ENCODE results near the gene ARFGEF2. TPM values are rescaled to one million over a fixed set of nuclear protein-coding genes. Genes with fewer than 3 reads are reported as not detected.

ARFGEF2 gene
- total and polyA plus RNA-seq, 2 of the 8 experiments (the other 6 are each of a cell fraction or from before 2014, with no cell fraction given): 8.1 to 21.8 TPM

- POLR2A ChIA-PET (ENCODE audit: partially characterized antibody): no interaction called here
- Histone ChIP-seq H3K56ac (replicated peaks; ENCODE audit: insufficient read length, low read depth, low read length) (no peak overlapping the region), H2BK120ac (replicated peaks; ENCODE audit: low read depth, low read length) (no peak overlapping the region), H3K4ac (replicated peaks; ENCODE audit: insufficient read length, low read depth, low read length) (no peak overlapping the region), H3K4me3 (ENCODE audit: extremely low read depth in 1 of 4, insufficient read depth in 2 of 4, low read depth in 3 of 4, low read length in 4 of 4) (no peak overlapping the region), H2BK15ac (ENCODE audit: low read length) (no peak overlapping the region), H4K8ac (ENCODE audit: extremely low read depth, insufficient read depth, low read length) (no peak overlapping the region), H4K5ac (ENCODE audit: insufficient read length, low read depth, low read length) (no peak overlapping the region), H2AK5ac (ENCODE audit: low read depth, low read length) (no peak overlapping the region), H4K91ac (replicated peaks; ENCODE audit: insufficient read length, low read length) (no peak overlapping the region), H3K36me3 (ENCODE audit: control insufficient read depth in 2 of 4, insufficient read depth in 4 of 4, low read length in 3 of 4) (no peaks in the 10 kb centered on the region), H3K27ac (ENCODE audit: low read depth, low read length) (no peak overlapping the region), H2BK12ac (ENCODE audit: low read depth, low read length) (no peak overlapping the region), H2BK5ac (ENCODE audit: low read depth, low read length) (no peak overlapping the region), H3K23me2 (ENCODE audit: low read depth, low read length) (no peaks in the 10 kb centered on the region), H3K9ac (replicated peaks in 1 of 4; ENCODE audit: extremely low read depth in 1 of 4, low read depth in 3 of 4, low read length in 3 of 4) (no peak overlapping the region), H3K14ac (ENCODE audit: insufficient read length) (no peak overlapping the region), H4K20me1 (replicated peaks in 1 of 2; ENCODE audit: control insufficient read depth in 1 of 2, insufficient read depth in 2 of 2, low read length in 2 of 2) (no peaks in the 10 kb centered on the region), H3K79me1 (ENCODE audit: low read depth, low read length) (no peaks in the 10 kb centered on the region), H3K9me3 (ENCODE audit: insufficient read depth in 2 of 2, low read depth in 1 of 2, low read length in 1 of 2) (no peaks in the 10 kb centered on the region), H3K4me1 (replicated peaks in 1 of 4; ENCODE audit: control insufficient read depth in 3 of 4, insufficient read depth in 4 of 4, low read length in 3 of 4) (no peaks in the 10 kb centered on the region), H3K23ac (ENCODE audit: insufficient read length) (no peak overlapping the region), H2BK20ac (ENCODE audit: low read length) (no peak overlapping the region), H3K79me2 (ENCODE audit: control insufficient read depth in 1 of 2, insufficient read depth in 2 of 2, low read length in 2 of 2) (no peaks in the 10 kb centered on the region), H3K18ac (ENCODE audit: extremely low read depth, low read length) (no peak overlapping the region), H3K4me2 (ENCODE audit: insufficient read depth in 1 of 2, low read depth in 2 of 2, low read length in 2 of 2) (no peak overlapping the region), H3K27me3 (replicated peaks in 1 of 4; ENCODE audit: control insufficient read depth in 3 of 4, extremely low read depth in 1 of 4, insufficient read depth in 3 of 4, low read length in 3 of 4) (no peaks in the 10 kb centered on the region), H2AFZ (ENCODE audit: low read length) (no peak overlapping the region)
- 77% methylated on average over 4 of the region's 4 CpGs; no CpG with 5 or more reads in 1 of the 2 experiments for WGBS, 2 experiments (ENCODE audit: extremely low coverage in 1 of 2, insufficient coverage in 1 of 2, insufficient read length in 1 of 2, insufficient replicate concordance in 2 of 2, low coverage in 1 of 2, low lambda C conversion rate in 2 of 2, missing lambda C conversion rate in 1 of 2)
- TF ChIP-seq EP300 (IDR thresholded peaks at IDR 0.05; ENCODE audit: borderline replicate concordance in 1 of 2, low read depth in 2 of 2, low read length in 2 of 2) (no peak), EZH2 (IDR thresholded peaks at IDR 0.05; ENCODE audit: low read depth, low read length, severe bottlenecking) (no peak), HDAC2 (IDR thresholded peaks at IDR 0.05; ENCODE audit: borderline replicate concordance in 1 of 2, low read depth in 2 of 2, low read length in 2 of 2) (no peak), KDM1A (IDR thresholded peaks at IDR 0.05; ENCODE audit: borderline replicate concordance, low read length) (no peak), RNF2 (IDR thresholded peaks at IDR 0.05; ENCODE audit: borderline replicate concordance, low read depth, low read length, missing control alignments, poor library complexity, severe bottlenecking) (no peak), TBP (IDR thresholded peaks at IDR 0.05; ENCODE audit: low read depth, low read length) (no peak), SRF (IDR thresholded peaks at IDR 0.05; ENCODE audit: low read depth, low read length) (no peak), RFX5 (IDR thresholded peaks at IDR 0.05; ENCODE audit: borderline replicate concordance, low read depth, low read length) (no peak)
- CTCF ChIA-PET (ENCODE audit: partially characterized antibody): interaction anchor here (0.6 kb wide), 1 partner anchor 631 kb away, joined by 4 read pairs; no protein-coding TSS in a partner anchor
- DNase-seq (ENCODE audit: low read depth in 1 of 2, low spot score in 2 of 2) (no peak), FAIRE-seq (no peak)
Observed at GRCh38 chr20:48885237-48885636, 36.3 kb upstream of the ARFGEF2 start.

Measured in H1 (cell line).